Upper lobe of right lung (tissue), 1 donor: ENCODE results near the gene MFN2. TPM values are rescaled to one million over a fixed set of nuclear protein-coding genes. Genes with fewer than 3 reads are reported as not detected.
"Not testable (repeated sequence)": the region's sequence is repeated elsewhere in the genome, so short reads cannot be mapped to it uniquely, and the experiment has no call there.

Experiments
- ATAC-seq: fragments of 200-7000 bp; cut with Tn5 transposase; one replicate; pipeline ENCODE4 v1.9.1; 2020; ENCODE audit warnings: mild to moderate bottlenecking, moderate library complexity
- DNase-seq: peaks from one replicate; pipeline ENCODE4 v3.0.0-alpha.2; 2020
- H3K27ac ChIP-seq: fragments of 200-600 bp; one replicate; pipeline ENCODE4 v1.8.0; 2022
- H3K27me3 ChIP-seq: fragments of 200-600 bp; one replicate; pipeline ENCODE4 v1.8.0; 2022; ENCODE audit warnings: mild to moderate bottlenecking
- H3K36me3 ChIP-seq: fragments of 200-600 bp; one replicate; pipeline ENCODE4 v1.8.0; 2022
- H3K4me1 ChIP-seq: fragments of 200-600 bp; one replicate; pipeline ENCODE4 v1.8.0; 2022
- H3K4me3 ChIP-seq: fragments of 200-600 bp; one replicate; pipeline ENCODE4 v1.8.0; 2022; ENCODE audit warnings: mild to moderate bottlenecking
- H3K9me3 ChIP-seq: fragments of 200-600 bp; one replicate; pipeline ENCODE4 v1.8.0; 2022
- intact Hi-C: fragments of 100-400 bp; cut with DNase I; formaldehyde crosslinking; loops from one replicate; pipeline ENCODE4 v1.11.0; 2022
- total RNA-seq: library from RNA; stranded (reverse); fragmentation: NEBNext Ultra II Directional; extraction: Animal tissue kit (Norgen Biotek cat#: 25700); gene quantifications from one replicate; pipeline ENCODE4 v1.2.1, GENCODE V29; 2021
- TF ChIP-seq, protein P1 (sequence below): fragments of 200-600 bp; IDR thresholded peaks from one replicate; pipeline ENCODE4 v1.8.0; 2022; ENCODE audit warnings: antibody characterized with exemption
- donor health status: DM: no; HTN: yes; CAD: no; lungs with severe emphysema.

MFN2 gene
- total RNA-seq, 1 donor from 2014 or later: 89.9 TPM

DNA sequence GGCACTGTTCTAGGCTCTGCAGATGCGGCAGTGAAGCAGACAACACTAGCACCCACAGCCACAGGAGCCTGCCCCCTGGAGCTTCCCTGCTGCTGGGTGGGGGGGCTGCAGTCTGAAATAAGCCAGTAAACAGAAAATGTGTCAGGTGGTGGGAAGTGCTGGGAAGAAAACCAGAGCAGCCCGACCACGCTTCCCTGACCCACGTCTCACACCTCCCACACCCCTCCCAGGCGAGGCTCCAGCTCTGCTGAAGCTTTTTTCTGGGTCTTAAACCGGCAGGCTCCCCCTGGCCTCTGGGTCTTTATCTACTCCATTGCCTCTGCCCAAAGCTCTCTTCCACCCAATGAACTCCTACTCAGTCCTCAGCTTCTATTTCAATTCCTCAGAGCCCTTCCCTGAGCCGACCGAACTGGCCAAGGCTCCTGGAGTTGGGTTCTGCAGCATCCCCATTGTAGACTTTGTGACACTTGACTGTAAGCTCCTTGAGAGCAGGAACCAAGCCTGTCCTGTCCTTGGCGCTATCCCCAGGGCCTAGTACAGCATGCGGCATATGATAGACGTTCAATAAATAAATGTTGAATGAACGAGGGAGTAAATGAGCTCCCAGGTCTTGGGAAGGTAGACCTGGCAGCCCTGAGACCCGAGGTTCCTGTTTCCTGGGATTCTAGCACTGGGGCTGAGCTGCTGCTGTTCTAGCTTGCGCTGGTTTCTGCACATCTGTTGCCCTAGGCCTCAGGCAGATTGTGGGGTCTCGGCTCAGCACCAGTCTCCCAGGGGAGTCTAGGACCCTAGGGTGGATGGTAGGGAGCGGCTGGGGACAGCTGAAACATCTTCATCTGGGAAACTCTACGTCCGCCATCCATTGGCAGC, 57.5 kb downstream of the MFN2 start:
- Histone ChIP-seq H3K27me3 (no peaks in the 10 kb centered on the region), H3K4me3 (no peak overlapping the region), H3K9me3 (no peaks in the 10 kb centered on the region), H3K36me3 (no peaks in the 10 kb centered on the region), H3K27ac (no peak overlapping the region), H3K4me1 (peaks cover 1% of the 10 kb centered on the region)
- TF ChIP-seq, protein P1, sequence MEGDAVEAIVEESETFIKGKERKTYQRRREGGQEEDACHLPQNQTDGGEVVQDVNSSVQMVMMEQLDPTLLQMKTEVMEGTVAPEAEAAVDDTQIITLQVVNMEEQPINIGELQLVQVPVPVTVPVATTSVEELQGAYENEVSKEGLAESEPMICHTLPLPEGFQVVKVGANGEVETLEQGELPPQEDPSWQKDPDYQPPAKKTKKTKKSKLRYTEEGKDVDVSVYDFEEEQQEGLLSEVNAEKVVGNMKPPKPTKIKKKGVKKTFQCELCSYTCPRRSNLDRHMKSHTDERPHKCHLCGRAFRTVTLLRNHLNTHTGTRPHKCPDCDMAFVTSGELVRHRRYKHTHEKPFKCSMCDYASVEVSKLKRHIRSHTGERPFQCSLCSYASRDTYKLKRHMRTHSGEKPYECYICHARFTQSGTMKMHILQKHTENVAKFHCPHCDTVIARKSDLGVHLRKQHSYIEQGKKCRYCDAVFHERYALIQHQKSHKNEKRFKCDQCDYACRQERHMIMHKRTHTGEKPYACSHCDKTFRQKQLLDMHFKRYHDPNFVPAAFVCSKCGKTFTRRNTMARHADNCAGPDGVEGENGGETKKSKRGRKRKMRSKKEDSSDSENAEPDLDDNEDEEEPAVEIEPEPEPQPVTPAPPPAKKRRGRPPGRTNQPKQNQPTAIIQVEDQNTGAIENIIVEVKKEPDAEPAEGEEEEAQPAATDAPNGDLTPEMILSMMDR: no peak
- DNase-seq: no peak
- no peak for ATAC-seq
- intact Hi-C loops: no loop called here

DNA sequence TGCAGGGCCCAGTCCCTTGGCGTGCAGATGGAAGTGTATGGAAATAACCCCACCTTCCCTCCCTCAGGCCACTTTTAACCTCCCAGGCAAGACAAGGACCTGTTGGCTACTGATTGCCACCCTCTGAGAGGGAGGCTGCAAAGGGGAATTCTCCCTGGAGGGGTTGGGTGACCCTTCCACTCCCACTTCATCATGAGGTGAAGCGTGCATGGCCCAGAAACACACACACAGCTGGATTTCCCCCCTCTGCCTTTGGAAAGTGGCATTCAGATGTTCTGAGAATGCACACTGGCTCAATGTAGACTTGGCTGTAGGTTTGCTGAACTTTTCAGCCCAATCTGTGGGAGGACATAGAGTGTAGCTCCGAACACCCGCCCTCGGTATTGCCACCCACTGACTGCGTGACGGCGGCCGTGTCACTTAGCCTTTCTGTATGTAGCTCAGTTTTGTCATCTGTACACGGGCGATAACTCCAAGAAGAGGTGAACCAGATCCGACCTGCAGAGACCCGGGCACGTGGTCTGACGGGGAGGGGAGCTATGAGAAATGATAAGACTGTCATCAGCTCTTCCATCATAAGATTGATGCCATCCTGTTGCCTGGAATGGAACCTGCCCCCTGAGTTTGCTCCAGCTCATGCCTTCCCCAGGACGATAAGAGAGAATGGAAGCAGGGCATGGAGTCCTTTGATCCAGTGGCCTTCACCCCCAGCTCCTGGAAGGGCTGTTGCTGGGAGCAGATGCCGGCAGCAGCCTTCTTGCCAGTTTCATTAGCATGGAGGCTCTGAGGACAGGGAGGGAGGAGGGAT, 58.3 kb downstream of the MFN2 start:
- Histone ChIP-seq H3K27me3 (no peaks in the 10 kb centered on the region), H3K4me3 (no peak overlapping the region), H3K27ac (no peak overlapping the region), H3K9me3 (no peaks in the 10 kb centered on the region), H3K4me1 (no peaks in the 10 kb centered on the region), H3K36me3 (no peaks in the 10 kb centered on the region)
- TF ChIP-seq, protein P1: no peak
- no peak for DNase-seq
- ATAC-seq: no peak
- intact Hi-C loops: no loop called here

DNA sequence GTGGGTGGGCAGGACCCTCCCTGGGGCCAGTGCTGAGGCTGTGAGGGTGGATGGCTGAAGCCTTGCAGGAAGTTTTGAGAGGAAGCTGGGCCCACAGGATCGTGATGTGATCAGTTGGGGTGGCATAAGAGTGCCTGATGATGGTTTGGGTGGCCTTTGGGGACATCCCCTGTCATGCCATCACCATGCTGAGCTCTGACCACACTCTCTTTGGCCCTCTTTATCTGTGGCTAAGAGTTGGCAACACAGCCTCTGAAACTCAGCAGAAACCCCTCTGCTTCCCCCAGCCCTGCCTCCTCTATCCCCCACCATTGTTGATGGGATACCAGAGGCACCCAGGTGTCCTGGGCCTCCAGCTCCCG, 58.9 kb downstream of the MFN2 start:
- Histone ChIP-seq H3K36me3 (no peaks in the 10 kb centered on the region), H3K4me1 (no peaks in the 10 kb centered on the region), H3K27me3 (no peaks in the 10 kb centered on the region), H3K27ac (no peak overlapping the region), H3K4me3 (no peak overlapping the region), H3K9me3 (no peaks in the 10 kb centered on the region)
- ATAC-seq: peak; percentile 13
- no peak for DNase-seq
- TF ChIP-seq, protein P1: no peak
- intact Hi-C loops: no loop called here

DNA sequence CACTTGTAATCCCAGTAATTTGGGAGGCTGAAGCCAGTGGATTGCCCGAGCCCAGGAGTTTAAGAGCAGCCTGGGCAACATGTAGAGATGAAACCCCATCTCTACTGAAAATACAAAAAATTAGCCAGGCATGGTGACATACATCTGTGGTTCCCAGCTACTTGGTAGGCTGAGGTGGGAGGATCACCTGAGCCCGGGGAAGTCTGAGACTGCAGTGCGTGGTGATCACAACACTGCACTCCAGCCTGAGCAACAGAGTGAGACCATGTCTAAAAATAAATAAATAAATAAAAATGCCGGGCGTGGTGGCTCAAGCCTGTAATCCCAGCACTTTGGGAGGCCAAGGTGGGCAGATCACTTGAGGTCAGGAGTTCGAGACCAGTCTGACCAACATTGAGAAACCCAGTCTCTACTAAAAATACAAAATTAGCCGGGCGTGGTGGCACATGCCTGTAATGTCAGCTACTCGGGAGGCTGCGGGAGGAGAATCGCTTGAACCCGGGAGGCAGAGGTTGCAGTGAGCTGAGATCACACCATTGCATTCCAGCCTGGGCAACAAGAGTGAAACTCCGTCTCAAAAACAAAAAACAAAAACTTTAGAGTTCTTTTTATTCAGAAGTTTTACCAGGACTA, 59.7 kb downstream of the MFN2 start:
- H3K27ac ChIP-seq, ATAC-seq, intact Hi-C loops, H3K27me3 ChIP-seq, H3K4me3 ChIP-seq, H3K36me3 ChIP-seq, DNase-seq, H3K4me1 ChIP-seq, H3K9me3 ChIP-seq: not testable (repeated sequence)

DNA sequence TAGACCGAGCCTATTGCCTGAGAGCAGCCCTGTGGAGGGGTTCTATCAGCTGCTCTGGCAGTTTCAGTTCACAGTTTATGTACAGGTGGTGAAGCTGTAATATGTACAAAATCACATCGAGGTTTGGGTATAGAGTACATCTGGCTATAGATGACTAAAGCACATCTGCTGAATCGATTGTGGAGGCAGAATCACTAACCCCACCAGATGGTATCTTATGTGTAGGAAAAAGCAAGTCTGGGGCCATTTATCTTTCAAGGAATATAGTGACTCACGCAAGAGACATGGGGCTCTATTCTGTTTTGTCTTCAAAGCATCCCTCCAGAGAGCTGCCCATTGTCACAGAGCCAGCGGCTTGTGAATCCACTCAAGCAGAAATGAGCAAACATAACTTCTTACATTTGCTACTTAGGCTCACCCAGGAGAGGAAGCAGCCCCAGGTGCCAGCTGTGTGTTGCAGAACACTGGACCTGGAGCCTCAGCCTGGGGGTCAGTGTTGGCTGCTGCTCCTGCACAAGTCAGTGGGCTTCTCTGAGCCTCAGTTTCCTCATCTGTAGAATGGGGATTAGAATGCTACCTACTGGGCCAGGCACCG, 60.3 kb downstream of the MFN2 start:
- intact Hi-C loops: no loop called here
- Histone ChIP-seq H3K27me3 (no peaks in the 10 kb centered on the region), H3K9me3 (no peaks in the 10 kb centered on the region), H3K4me1 (no peaks in the 10 kb centered on the region), H3K36me3 (no peaks in the 10 kb centered on the region), H3K4me3 (no peak overlapping the region), H3K27ac (no peak overlapping the region)
- TF ChIP-seq, protein P1: no peak
- DNase-seq: no peak
- ATAC-seq: peak; percentile 74

DNA sequence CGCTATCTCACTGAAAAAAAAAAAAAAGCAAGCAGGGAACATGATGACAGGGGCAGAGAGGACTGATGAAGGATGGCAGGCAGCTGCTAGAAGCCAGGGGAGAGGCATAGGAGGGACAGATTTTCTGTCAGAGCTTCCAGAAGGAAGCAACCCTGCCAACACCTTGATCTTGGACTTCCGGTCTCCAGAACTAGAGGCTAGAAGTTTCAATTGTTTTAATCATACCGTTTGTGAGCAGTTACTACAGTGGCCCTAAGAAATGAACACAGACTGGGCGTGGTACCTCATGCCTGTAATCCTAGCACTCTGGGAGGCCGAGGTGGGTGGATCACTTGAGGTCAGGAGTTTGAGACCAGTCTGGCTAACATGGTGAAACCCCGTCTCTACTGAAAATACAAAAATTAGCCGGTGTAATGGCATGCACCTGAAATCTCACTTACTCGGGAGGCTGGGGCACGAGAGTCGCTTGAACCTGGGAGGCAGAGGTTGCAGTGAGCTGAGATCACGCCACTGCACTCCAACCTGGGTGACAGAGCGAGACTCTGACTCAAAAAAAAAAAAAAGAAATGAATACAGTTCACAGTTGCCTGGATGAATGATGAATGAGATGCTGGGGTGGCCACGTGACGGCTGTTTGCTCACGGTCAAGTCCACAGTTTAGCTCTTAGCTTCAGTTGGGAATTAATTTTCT, 64.1 kb downstream of the MFN2 start:
- H3K9me3 ChIP-seq, DNase-seq, H3K27ac ChIP-seq, H3K4me1 ChIP-seq, intact Hi-C loops, H3K27me3 ChIP-seq, ATAC-seq, H3K36me3 ChIP-seq, H3K4me3 ChIP-seq: not testable (repeated sequence)
